ENCODE measurements around the gene TNIP2.
A peak's percentile ranks its signal among the peaks of the same experiment; 100 is the strongest.

DNA sequence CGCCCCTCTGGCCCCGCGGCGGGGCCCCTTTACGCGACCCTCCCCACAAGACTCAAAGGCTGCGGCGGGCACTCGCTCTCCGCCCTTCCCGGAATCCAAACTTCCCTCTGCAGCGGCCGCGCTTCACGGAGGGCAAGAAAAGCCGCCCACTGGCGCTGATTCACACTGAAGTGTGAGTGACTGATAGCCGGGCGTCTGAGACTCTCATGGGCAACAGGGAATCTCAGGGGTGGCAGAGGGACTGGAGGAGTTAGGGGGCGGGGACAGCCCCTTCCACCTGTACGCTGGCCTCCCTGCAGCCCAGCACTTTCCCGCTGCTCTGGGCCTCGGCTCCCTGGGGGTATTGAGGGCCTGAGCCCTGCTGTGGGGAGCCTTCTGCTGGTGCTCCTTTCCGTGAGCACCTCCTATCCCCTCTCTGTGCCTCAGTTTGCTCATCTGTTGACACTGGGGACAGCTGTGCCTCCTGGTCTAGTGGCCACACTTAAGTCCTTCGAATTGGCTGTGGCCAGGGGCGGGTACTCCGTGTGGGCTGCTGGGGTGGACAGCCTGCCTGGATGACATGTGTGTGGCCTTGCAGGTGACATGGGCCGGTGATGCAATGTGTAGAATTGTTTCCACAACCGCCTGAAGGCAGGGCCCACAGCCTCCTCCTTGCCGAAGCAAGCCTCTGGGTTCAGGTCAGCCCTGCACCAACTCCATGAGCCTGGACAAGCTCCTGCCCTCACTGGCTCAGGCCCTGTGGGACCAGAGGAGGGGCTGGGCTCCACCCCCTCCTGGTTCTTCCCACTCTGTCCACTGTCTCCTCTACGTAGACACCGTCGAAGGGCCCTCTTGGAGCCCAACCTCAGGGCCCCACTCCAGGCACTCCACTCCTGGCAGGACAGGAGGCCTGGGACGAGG is 37.7 kb upstream of the TNIP2 start:
- TF ChIP-seq, protein P1, sequence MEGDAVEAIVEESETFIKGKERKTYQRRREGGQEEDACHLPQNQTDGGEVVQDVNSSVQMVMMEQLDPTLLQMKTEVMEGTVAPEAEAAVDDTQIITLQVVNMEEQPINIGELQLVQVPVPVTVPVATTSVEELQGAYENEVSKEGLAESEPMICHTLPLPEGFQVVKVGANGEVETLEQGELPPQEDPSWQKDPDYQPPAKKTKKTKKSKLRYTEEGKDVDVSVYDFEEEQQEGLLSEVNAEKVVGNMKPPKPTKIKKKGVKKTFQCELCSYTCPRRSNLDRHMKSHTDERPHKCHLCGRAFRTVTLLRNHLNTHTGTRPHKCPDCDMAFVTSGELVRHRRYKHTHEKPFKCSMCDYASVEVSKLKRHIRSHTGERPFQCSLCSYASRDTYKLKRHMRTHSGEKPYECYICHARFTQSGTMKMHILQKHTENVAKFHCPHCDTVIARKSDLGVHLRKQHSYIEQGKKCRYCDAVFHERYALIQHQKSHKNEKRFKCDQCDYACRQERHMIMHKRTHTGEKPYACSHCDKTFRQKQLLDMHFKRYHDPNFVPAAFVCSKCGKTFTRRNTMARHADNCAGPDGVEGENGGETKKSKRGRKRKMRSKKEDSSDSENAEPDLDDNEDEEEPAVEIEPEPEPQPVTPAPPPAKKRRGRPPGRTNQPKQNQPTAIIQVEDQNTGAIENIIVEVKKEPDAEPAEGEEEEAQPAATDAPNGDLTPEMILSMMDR (IDR thresholded peaks at IDR 0.05), result peak in 1 of 6 experiments; percentile 5
- TF ChIP-seq POLR2AphosphoS5 (IDR thresholded peaks at IDR 0.05), result peak; percentile 4 to 14
- TF ChIP-seq EP300 (IDR thresholded peaks at IDR 0.05), result no peak

Data from upper lobe of left lung (tissue), 4 donors.